HG03280 (cell line): ENCODE results near the gene COG5.
A peak's percentile ranks its signal among the peaks of the same experiment; 100 is the strongest.

ENCODE experiments used
- ATAC-seq: cut with Tn5 transposase; IDR thresholded peaks from one replicate; pipeline ENCODE4 v1.9.1; 2021; ENCODE audit warnings: mild to moderate bottlenecking, moderate library complexity; ENCODE audit not compliant: unreplicated experiment

Gene COG5

DNA sequence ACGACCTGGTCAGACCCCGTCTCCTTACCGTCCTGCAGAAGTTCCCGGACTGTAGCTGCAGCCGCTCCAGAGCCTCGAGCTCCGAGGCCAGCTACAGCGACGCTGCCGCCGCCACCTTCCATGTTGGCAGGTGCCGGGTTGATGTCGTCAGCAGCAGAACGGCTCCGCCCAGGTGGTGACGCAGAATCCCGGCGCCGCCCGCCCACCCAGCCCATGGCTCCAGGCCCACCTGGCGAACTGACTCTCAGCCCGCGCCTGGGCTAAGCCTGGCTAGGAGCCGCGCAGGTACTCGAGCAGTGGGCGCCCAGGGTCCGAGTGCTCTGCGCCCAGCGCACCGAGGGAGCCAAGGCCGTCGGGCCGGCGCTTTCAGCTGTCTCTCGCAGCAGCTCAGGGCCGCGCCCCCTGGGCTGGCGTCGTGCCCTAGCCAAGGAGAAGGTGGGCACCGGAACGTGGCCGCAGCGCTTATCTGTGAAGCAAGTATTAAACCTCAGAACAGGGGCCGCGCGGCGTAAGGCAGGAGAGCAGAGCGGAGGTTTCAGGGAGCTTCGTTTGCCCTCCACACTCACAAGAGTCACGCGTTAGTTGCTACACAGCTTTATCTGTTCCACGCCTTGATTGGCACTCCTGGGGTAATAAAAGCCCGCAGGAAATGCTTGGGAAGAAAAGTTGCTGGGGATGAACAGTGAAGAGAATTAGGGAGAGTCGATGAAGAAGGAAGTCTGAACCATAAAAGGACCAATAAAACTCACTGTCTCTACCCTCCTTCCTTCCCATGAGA is at the start of gene COG5, which contains the start of gene DUS4L:
Gene COG5 (minus strand): TSS at position 146 of the 778 bp plus-strand sequence. CDS start 24 bp downstream, at position 122.
Gene DUS4L (plus strand): TSS at position 197 of the 778 bp plus-strand sequence. CDS start 3,100 bp downstream, outside the sequence.
- ATAC-seq: peak; percentile 97

DNA sequence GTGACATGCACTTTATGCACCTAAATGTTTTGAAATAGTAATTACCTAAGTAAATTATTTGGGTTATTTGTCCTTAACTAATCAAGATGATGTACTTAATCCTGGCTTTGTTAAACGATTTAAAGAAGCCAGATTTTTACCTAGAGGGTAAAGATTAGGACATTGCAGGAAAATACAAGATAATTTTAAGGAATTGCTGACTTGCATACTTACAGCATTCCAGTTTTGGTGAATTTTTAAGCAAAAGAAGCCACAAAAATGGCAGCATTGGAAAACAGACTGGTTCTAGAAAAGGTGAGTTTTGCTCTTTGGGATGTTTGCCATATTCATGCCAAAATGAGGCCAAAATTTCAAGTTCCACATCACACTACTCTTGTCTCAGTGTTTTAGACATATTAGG is 49.7 kb upstream of the COG5 start:
- no peak for ATAC-seq

DNA sequence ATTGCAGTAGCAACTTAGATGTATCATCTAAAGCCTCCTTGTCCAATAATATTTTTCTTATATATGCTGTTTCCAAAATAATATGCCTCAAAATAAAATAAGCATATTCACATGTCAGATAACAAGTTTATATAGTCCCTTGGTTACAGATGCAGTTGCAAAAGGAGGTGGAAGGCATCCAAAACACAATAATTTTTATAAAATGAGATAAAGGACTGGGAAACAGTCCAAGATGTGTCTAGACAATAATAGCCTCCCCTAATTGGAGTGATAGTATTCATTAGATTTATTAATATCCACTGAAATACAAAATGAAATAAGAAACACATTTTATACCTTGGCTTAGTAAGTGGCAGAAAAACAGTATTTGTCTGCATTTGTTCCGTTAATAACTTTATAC is 46.6 kb upstream of the COG5 start:
- no peak for ATAC-seq

DNA sequence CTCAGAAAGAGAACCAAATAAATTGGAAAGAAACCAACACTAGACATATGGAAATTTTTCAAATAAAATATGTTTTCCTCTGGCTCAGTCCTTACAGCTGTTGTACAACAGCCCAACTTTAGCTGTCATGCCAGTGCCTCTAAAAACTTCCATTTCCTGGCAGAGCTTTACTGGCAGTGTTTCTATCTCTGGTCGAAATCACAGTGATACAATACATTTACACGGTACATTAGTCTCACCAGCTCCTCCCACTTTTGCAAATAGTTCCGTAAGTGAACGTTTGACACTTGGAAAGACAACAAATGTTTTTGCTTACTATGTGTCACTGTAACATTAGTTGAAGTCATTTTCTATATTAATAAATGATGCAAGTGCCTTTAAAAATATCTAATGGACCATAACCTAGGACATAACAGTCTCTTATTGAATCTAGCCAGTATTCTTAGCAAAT is 46.1 kb upstream of the COG5 start:
- no peak for ATAC-seq

DNA sequence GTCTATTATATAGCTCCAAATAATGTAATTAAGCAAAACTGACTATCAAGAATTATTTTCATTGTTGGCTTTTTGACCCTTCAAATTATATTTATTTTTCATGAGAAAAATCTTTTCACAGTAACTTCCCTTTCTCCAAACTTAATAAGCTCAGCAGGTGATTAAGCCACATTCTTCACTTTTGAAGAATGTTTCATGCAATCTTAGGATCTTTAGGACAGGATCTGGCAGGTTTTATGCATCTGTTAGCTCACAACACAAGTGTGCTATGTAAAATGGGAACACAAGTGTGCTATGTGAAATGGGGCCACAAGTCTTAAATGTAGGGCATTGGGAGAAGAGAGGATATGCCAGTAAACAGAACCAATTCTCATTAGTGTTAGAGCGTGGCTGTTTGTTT is 42.6 kb upstream of the COG5 start:
- no peak for ATAC-seq

DNA sequence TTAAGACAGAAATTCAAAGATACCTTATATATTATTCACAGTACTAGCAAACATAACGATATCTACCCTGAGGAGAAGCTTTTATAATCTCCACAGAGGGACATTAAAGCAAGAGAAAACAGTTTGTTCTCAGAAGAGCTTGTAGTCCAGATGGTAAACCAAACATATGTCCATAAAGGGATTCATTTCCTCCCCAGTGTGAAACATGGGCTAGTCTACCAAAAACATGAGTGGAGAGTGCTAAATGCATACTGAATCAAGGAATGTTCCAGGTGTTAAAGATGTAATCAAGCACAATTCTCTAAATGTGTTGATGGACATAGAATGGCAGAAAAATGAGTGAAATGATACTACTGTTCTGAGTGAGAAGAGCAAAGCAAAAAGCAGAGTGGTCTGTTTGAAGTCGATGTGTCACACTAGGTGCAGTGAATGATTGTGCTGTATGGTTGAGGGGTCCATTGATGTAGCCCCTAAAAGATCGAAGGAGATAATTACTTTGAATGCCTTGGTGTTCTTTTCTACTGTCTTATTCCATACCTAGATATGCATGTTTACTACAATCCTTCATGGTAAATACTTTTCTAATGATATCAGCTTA is 41.6 kb upstream of the COG5 start:
- no peak for ATAC-seq

DNA sequence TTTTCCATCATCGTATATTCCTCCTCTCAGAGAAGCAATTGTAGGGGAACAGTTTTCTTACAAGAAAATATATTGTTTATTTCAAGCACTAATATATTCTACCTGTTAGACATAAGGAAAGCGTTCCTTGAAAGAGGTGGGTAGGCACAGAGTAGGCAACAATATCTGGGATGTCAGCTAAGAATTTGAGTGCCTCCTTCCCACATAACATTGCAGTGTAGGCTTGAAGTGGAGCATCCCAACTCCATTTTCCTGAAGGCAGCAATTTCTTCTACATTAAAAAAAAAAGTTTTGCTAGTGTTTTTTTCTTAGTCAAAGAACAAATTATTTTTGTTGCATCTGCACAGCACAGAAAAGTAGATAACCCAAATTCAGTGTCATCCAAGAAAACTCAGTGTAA is 37.1 kb upstream of the COG5 start:
- no peak for ATAC-seq

DNA sequence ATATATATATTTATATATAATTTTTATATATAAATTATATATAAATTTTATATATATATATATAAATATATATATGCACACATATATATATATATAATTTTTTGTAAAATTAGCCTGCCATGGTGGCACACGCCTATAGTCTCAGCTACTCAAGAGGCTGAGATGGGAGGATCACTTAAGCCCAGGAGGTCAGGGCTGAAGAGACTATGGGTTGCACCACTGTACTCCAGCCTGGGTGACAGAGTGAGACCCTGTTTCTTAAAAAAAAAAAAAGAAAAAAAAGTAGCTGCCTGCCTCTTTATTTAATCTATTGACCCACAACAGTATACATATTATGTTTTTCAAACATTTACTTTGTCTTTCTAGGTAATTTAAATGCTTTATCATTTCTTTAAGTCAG is 35.5 kb upstream of the COG5 start:
- ATAC-seq: no peak

DNA sequence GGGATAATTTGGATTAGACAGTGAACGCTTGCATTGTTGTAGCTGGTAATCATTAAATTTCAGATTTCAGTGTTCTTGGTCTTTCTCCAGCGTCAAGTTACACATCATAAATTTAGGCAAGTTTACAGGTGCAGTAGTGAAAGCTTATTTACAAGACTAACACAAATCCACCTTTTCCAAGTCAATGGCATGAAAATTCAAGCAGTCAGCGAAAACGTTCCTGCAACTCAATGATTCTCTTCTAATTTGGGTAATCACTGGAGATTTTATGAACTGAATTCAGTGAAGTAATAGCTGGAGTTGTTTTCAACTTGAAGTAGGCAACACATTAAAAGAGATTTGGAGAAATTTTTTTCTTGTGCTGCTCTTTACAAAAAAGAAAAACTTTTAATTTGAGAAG is 34.2 kb upstream of the COG5 start:
- no peak for ATAC-seq

DNA sequence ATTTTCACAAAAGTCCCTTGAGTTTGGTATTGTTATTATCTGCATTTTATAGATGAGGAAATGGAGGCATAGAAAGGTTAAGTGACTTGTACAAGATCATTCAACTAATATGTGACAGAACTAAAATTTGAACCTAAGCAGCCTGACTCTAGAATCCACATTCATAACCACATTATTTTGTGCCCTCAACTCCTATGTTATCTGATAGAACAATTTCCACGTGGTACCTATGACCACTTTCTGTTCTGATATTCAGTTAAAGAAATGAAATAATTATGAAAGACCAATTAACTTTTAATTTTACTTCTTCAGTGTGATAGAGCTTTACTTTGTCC is 33.8 kb upstream of the COG5 start:
- no peak for ATAC-seq

DNA sequence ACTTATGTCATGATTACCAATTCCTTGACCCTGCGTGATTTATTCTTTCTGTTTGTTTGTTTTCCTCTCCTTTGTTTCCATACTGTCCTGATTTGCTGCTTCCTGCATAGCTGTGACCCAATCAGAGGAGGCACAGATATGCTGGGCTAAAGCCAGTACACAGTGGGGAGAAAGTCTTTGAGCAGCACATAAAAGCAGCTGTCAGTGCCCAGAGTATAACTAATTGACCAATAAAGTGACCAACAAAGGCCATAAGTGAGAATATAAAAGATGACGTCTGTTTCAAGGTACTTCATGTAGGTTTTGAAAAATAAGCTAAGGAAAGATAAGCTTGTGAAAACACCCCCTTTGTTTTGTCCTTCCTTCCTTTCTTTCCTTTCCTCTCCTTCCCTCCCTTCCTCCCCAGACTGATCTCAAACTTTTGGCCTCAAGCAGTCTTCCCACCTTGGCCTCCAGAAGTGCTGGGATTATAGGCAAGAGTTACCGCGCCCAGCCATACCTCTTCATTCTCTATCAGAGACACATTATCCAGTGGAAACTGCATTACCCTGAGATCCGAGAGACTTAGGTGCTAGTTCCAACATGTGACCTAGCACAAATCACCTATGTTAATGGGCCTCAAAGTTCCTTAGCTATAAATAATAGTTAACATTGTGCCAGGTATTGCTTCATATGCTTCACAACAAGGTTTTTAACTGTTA is 33.3 kb upstream of the COG5 start:
- no peak for ATAC-seq

DNA sequence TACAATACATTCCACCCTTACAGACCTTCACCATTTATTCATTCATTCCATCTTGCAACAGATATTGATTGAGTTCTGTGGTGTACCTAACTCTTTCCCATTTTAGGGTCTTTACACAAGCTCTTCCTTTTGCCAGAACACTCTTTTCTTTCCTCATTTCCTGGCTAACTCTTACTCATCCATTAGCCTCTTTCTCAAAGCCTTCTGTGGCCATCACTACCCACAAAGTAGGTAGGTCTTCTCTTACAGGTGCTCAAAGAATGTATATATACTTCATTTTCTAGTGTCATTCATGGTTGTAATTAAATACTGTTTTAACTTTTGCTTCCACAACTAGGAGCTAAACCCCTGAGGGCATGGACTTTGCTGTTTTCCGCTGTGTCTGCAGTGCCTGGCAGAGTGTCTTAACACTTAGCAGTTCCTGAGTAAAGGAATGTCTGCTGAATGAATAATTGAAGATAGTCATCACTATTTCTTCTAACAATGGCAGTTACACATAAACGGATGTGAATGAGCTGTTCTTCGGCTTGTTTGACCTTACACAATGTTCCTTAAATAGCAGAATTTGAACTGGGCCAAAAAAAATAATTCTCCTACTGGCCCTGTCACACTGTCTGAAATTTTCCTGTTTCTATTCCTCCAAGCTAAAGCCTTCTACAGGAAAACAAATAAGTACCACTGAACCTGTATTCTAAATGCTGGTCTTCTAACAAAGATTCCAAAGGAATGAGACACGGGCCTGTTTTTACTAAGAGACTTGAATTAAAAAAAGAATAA is 31.4 kb upstream of the COG5 start:
- ATAC-seq: no peak

DNA sequence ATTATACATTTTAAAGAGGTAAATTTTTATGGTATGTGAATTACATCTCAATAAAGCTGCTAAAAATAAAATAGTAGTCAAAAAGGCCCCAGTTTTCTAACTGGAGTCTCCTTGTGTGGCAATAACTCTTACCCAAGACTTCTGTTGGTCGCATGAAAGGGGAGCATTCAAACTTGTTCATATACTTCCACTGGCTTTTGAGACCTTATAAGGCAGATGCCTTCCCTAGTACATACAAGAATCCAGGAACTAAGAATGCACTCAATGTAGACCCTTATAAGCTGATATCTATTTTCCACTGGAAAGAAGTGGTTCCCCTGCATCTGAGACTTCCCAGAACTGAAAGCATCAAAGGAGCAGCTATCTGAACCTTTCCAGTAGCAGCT is 29.3 kb upstream of the COG5 start:
- no peak for ATAC-seq

DNA sequence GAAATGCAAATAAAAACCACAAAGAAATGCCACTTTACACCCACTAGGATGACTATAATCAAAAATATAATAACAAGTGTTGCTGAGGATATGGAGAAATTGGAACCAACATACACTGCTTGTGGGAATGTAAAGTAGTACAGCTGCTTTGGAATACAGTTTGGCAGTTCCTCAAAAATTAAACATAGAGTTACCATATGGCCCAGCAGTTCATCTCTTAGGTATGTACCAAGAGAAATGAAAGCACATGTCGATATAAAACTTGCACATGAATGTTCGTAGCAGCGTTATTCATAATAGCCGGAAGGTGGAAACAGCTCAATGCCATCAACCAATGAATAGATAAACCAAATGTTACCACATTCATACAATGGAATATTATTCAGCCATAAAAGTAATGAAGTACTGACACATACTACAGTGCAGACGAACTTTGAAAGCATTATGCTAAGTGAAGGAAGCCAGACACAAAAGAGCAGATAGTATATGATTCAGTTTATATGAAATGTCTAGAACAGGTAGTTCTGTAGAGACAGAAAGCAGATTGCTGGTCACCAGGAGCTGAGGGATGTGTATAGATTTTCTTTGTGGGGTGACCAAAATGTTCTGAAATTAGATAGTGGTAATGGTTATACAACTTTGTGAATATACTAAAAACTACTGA is 28.8 kb upstream of the COG5 start:
- no peak for ATAC-seq

DNA sequence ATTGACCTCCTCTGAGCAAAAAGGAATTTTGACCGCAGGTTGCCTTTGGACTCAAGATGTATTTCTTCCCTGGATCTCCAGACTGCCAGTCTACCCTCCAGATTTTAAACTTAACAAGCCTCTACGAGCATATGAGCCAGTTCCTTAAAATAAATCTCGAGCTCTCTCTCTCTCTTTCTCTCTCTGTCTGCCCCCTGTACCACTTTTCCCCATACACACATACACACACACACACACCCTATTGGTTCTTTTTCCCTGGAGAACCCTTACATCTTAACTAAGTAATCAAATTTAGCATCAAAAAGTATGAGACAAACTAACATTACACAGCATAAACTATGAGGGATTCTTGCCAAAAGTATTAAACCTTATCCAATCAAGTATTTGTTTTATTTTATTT is 27.7 kb upstream of the COG5 start:
- no peak for ATAC-seq

DNA sequence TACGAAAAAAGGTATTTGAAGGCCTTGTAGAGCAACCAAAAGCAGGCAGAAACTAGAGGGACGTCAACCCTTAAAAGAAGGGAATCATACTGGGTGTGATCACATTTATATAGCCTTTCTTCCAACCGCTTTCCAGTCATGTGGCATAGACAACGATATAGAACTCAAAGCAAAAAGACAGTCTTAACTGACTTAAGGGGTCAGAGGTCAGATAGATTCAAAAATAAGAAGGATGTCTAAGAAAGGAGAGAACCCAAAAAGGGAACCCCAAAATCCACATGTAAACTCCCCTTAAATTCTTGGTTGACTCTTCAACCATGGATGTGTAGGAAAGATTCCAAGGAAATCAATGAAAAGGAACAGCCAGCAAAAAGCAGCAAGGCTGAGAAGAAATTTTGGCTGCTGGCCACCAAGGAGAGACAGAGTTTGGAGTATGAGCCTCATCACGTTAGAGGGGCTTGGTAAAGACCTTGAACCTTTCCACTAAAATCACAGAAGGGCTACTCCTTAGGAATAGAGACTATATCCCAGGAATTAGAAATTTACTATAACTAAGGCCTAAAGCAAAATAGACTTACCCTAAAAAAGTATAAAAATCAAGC is 24.9 kb upstream of the COG5 start:
- no peak for ATAC-seq

DNA sequence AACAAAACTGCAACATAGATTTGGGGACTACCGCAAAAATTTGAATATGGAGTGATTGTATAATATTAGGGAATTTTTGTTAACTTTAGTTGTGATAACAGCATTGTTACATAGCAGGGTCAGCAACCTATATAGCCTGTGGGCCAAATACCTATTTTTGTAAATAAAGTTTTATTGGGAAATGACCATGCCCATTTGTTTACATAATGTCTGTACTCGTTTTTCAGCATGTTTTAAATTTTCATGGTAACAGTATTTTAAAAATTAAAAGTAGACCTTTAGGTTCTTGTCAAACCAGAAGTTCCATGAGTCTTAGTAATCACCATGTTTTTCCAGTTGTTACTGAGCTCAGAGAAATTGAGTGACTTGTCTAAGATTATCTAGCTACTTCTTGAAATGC is 21.0 kb upstream of the COG5 start:
- no peak for ATAC-seq

DNA sequence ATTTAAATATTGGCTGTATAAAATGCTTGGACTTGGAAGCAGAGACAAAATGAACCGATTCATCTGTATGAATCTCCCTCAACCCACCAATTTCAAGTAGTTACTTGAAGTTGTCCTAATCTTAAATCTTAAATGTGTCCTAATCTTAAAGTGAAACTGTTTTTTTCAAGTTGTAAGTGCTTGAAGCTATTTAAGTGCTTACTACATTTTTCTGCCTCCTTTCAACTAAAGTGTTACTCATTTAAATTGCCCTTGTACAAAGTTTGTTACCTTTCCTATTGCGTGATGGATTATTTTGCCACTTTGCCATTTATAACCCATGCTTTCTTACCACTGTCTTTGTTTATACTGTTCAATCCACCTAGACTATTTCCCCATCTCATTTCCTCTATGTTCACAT is 19.2 kb upstream of the COG5 start:
- ATAC-seq: no peak

DNA sequence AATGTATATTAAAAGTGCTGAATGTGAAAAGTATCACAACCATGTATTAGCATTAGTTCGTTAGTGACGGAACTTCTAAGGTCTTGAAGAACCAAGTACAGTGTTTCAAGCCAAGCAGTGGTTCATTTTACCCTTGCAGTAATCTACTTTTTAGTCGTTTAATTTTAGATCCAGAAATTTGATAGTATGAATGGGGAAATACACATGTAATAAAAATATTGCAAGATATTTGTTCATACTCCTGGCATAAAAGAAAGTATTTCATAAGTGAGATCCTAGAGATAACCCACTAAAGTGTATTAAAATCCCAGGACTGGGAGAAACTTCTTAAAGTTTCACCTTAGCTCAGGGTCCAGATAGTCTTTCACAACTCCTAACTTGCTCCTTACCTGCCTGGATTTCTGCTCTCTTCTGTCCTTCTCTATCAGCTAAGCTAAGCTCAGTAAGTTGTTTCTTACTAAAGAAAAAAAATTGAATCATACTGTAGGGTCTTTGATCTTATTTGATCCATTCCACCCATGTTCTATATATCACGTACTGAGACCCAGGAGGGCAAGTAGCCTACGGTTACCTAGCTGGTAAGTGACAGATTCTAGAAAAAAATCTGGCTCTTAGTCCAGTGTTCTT is 17.8 kb upstream of the COG5 start:
- no peak for ATAC-seq
